Sigmoid colon (tissue), 4 donors: ENCODE measurements around the gene CEPT1.

Source experiments
- POLR2AphosphoS5 ChIP-seq, 4 donors: sonication (generic); formaldehyde crosslinking; IDR thresholded peaks; one replicate each; pipeline ENCODE4 v1.6.1; 2017; ENCODE audit warnings: antibody characterized with exemption in 4 of 4
- TF ChIP-seq, protein P1 (sequence below), 4 experiments: fragments of 450-650 bp in 3 of 4; fragments of 200-600 bp in 1 of 4; IDR thresholded peaks; one replicate each; pipeline ENCODE4 v1.5.1; 2016 to 2019; ENCODE audit warnings: antibody characterized with exemption in 4 of 4, mild to moderate bottlenecking in 3 of 4, moderate library complexity in 2 of 4

DNA sequence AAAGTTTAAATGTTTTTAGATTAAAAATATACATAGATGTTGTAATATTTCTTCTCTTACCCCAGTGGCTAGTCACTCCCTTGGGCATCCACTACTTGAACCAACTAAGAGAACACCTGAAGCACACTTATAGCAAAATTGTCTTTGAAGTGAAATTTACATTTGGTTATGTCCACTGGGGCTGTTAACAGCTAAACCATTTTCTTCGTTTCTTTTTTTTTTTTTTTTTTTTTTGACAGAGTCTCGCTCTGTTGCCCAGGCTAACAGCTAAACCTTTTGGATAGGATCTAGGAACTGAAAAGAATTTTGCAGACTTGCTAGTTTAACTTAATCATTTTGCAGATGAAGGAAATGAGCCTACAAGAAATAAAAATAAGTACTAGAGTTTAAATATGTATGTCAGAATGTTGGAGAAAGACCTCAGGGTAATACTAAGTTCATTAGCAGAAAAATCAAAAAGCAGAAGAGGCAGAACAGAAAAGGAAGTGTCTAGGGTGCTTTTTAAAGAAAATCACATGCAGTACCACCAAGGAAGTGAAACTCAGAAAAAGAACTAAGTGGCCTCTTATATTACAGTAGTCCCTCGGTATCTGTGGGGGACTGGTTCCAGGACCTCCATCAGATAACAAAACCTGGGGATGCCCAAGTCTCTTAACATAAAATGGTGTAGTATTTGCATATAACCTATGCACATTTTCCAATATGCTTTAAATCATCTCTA is 11.9 kb upstream of the CEPT1 start:
- TF ChIP-seq, protein P1, sequence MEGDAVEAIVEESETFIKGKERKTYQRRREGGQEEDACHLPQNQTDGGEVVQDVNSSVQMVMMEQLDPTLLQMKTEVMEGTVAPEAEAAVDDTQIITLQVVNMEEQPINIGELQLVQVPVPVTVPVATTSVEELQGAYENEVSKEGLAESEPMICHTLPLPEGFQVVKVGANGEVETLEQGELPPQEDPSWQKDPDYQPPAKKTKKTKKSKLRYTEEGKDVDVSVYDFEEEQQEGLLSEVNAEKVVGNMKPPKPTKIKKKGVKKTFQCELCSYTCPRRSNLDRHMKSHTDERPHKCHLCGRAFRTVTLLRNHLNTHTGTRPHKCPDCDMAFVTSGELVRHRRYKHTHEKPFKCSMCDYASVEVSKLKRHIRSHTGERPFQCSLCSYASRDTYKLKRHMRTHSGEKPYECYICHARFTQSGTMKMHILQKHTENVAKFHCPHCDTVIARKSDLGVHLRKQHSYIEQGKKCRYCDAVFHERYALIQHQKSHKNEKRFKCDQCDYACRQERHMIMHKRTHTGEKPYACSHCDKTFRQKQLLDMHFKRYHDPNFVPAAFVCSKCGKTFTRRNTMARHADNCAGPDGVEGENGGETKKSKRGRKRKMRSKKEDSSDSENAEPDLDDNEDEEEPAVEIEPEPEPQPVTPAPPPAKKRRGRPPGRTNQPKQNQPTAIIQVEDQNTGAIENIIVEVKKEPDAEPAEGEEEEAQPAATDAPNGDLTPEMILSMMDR (IDR thresholded peaks at IDR 0.05), result no peak
- TF ChIP-seq POLR2AphosphoS5 (IDR thresholded peaks at IDR 0.05), result no peak
